Peyer's patch (tissue), 4 donors: Measurements from ENCODE around the gene PFKL.

Source experiments
- CTCF ChIP-seq, 6 experiments: fragments of 450-650 bp in 4 of 6; fragments of 200-600 bp in 2 of 6; sonication (generic) in 1 of 6; IDR thresholded peaks; one replicate each; pipeline ENCODE4 v1.5.1; 2017 to 2019; ENCODE audit warnings: antibody characterized with exemption in 6 of 6, mild to moderate bottlenecking in 3 of 6, moderate library complexity in 1 of 6
- POLR2A ChIP-seq, 2 donors: fragments of 450-650 bp; IDR thresholded peaks; one replicate each; pipeline ENCODE4 v1.5.1; 2017; ENCODE audit warnings: antibody characterized with exemption in 2 of 2, mild to moderate bottlenecking in 2 of 2, moderate library complexity in 2 of 2

- TF ChIP-seq CTCF (IDR thresholded peaks at IDR 0.05) (no peak), POLR2A (IDR thresholded peaks at IDR 0.05) (no peak)
These were observed 50.3 kb downstream of the PFKL start for GRCh38 chr21:44349847-44350772.
